ENCODE measurements around the gene FAM53C. TPM values are rescaled to one million over a fixed set of nuclear protein-coding genes. Genes with fewer than 3 reads are reported as not detected.

FAM53C gene
- 23.8 and 24.7 TPM in 2 replicates for total RNA-seq

DNA sequence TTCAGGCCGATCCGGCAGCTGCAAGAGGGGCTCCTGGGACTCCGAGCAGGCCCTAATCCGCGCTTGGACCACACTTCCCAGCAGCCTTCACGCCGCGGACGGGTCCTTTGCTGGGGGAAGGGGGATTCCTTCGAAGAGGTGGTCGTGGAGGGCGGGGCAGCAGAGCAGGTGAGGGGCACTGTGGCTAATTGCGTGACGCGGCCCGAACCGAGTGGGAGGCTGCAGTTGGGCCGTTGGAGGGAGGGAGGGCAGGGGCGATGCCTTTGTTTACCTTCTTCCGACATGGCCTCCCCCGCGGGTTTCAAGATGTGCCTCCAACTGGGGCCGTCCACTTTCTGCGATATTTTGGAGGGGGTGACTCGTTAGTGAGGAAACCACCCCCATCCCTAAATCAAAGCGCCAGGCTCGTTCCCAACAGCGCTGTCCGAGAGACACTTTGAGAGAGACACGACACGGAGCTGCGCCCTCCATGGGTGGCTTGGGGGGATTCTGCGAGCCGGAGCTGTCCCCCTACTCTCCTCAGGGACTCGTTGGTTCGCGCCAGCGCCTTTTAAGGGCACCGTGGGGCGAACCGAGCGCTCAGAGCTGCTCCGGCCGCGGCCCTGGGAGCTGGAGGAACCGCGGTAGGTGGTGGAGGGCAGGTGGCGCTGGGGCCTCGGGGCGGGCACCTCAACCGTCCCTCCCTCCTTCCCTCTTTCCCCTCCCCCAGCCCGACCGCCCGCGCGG is at the start of gene FAM53C:
Gene FAM53C (plus strand): TSS at position 582 of the 726 bp plus-strand sequence. CDS start 3,070 bp downstream, outside the sequence.

GRCh38 chr5:138331449-138332368 is 6.4 kb upstream of the FAM53C start, which contains the start of gene CDC25C:
Gene CDC25C (minus strand): TSS chr5:138331804. CDS start chr5:138331180, 624 bp downstream.

GRCh38 chr5:138352071-138352721 is 14.1 kb downstream of the FAM53C start, which contains the start of gene KDM3B:
Gene KDM3B (plus strand): TSS chr5:138352685. CDS start chr5:138352796, 111 bp downstream.

Other genes starting within 250 kb of the FAM53C start
- 1.2 and 1.4 TPM in 2 replicates for gene NME5, start 198.8 kb upstream of the FAM53C start, total RNA-seq
- 20.6 and 22.8 TPM in 2 replicates for gene BRD8, start 159.6 kb upstream of the FAM53C start, total RNA-seq
- gene KIF20A, start 159.2 kb upstream of the FAM53C start, total RNA-seq, result 1.3 and 4.3 TPM in 2 replicates
- gene CDC23, start 124.9 kb upstream of the FAM53C start, total RNA-seq, result 13.1 and 17.3 TPM in 2 replicates
- gene GFRA3, start 63.6 kb upstream of the FAM53C start, total RNA-seq, result not detected in 2 replicates
- gene CDC25C, start 6.5 kb upstream of the FAM53C start, total RNA-seq, result 0.12 TPM in 1 of 2 replicates, not detected in the other
- gene KDM3B, start 14.4 kb downstream of the FAM53C start, total RNA-seq, result 19.0 and 27.5 TPM in 2 replicates
- 4.8 and 5.4 TPM in 2 replicates for gene REEP2, start 100.8 kb downstream of the FAM53C start, total RNA-seq
- 54.5 and 62.2 TPM in 2 replicates for gene EGR1, start 127.2 kb downstream of the FAM53C start, total RNA-seq
- gene ETF1, start 205.0 kb downstream of the FAM53C start, total RNA-seq, result 59.1 and 68.1 TPM in 2 replicates
- 201 and 290 TPM in 2 replicates for gene HSPA9, start 237.1 kb downstream of the FAM53C start, total RNA-seq